Tongue (tissue), 2 donors: ENCODE results near the gene TMEM45B. TPM values are rescaled to one million over a fixed set of nuclear protein-coding genes. Genes with fewer than 3 reads are reported as not detected.
"Not testable (repeated sequence)": the region's sequence is repeated elsewhere in the genome, so short reads cannot be mapped to it uniquely, and the experiment has no call there.

ENCODE experiments used
- DNase-seq: peaks from one replicate; pipeline ENCODE4 v3.0.0-alpha.2; 2015
- total RNA-seq: library from RNA; depleted of rRNA; stranded (reverse); fragments of >200 nt; gene quantifications from one replicate; pipeline ENCODE4 v1.2.3, GENCODE V29; 2014

TMEM45B gene
- total RNA-seq, 1 donor from 2014 or later: 1.5 TPM

GRCh38 chr11:129813231-129813791, 2.3 kb upstream of the TMEM45B start:
- no peak for DNase-seq

GRCh38 chr11:129814244-129815014, 1.2 kb upstream of the TMEM45B start:
- no peak for DNase-seq

GRCh38 chr11:129817534-129818051, 1.9 kb downstream of the TMEM45B start:
- DNase-seq: no peak

- not testable (repeated sequence) for DNase-seq
Measured at GRCh38 chr11:129818236-129818635, 2.6 kb downstream of the TMEM45B start.

GRCh38 chr11:129819237-129819636, 3.6 kb downstream of the TMEM45B start:
- no peak for DNase-seq

- DNase-seq: not testable (repeated sequence)
Measured at GRCh38 chr11:129820228-129820627, 4.6 kb downstream of the TMEM45B start.

- DNase-seq: not testable (repeated sequence)
Measured at GRCh38 chr11:129823281-129823680, 7.6 kb downstream of the TMEM45B start.

- DNase-seq: not testable (repeated sequence)
Measured at GRCh38 chr11:129823799-129824198, 8.2 kb downstream of the TMEM45B start.

GRCh38 chr11:129825380-129825779, 9.7 kb downstream of the TMEM45B start:
- DNase-seq: no peak

- no peak for DNase-seq
Measured at GRCh38 chr11:129828301-129828836, 12.7 kb downstream of the TMEM45B start.

GRCh38 chr11:129829497-129829896, 13.8 kb downstream of the TMEM45B start:
- DNase-seq: not testable (repeated sequence)

GRCh38 chr11:129831227-129831626, 15.6 kb downstream of the TMEM45B start:
- DNase-seq: not testable (repeated sequence)

- not testable (repeated sequence) for DNase-seq
Measured at GRCh38 chr11:129833260-129833659, 17.6 kb downstream of the TMEM45B start.

GRCh38 chr11:129836423-129836891, 20.8 kb downstream of the TMEM45B start:
- not testable (repeated sequence) for DNase-seq

- no peak for DNase-seq
Measured at GRCh38 chr11:129836979-129837378, 21.3 kb downstream of the TMEM45B start.

GRCh38 chr11:129840236-129840635, 24.6 kb downstream of the TMEM45B start:
- no peak for DNase-seq

- DNase-seq: no peak
Measured at GRCh38 chr11:129842138-129842537, 26.5 kb downstream of the TMEM45B start.

- no peak for DNase-seq
Measured at GRCh38 chr11:129846508-129847335, 31.1 kb downstream of the TMEM45B start.

- not testable (repeated sequence) for DNase-seq
Measured at GRCh38 chr11:129847361-129847760, 31.7 kb downstream of the TMEM45B start.

GRCh38 chr11:129849447-129850130, 33.9 kb downstream of the TMEM45B start:
- DNase-seq: no peak

- no peak for DNase-seq
Measured at GRCh38 chr11:129852125-129852740, 36.6 kb downstream of the TMEM45B start.
